HepG2 (cell line): ENCODE results near the gene LYST. TPM values are rescaled to one million over a fixed set of nuclear protein-coding genes. Genes with fewer than 3 reads are reported as not detected.

Experiments
- ATAC-seq: fragments of 200-7000 bp; cut with Tn5 transposase; 3 replicates; pipeline ENCODE4 v1.9.1; 2020; ENCODE audit warnings: mild to moderate bottlenecking, moderate library complexity
- BruUV-seq: library from RNA; stranded (reverse); fragments of 400-500 nt; replicated peaks from 2 replicates; lab custom pipeline; 2021; lab: Mats Ljungman, UMichigan
- CTCF ChIA-PET: fragments of 300-600 bp; formaldehyde crosslinking; extraction: SDS; loops from one replicate; lab custom pipeline; 2021; ENCODE audit warnings: low total read pairs, inconsistent platforms, low intra/inter-chr PET ratio; lab: Yijun Ruan, JAX
- POLR2A ChIA-PET: fragments of 350-600 bp; sonication (Branson Sonifier 250); formaldehyde crosslinking; loops from one replicate; lab custom pipeline; 2020; ENCODE audit warnings: antibody characterized with exemption, inconsistent platforms; lab: Yijun Ruan, JAX
- DNase-seq: peaks from one replicate; pipeline ENCODE4 v3.0.0-alpha.2; 2015; ENCODE audit warnings: low spot score
- FAIRE-seq: peaks from 3 replicates; lab custom pipeline; 2011; peaks lifted over from hg19 to GRCh38; lab: Jason Lieb, UNC
- H2AFZ ChIP-seq: one replicate; pipeline ENCODE4 v1.6.1; 2011; ENCODE audit warnings: low read length, inconsistent platforms
- H3K27ac ChIP-seq: fragments of 300-600 bp; 3 replicates; pipeline ENCODE4 v1.8.0; 2011; ENCODE audit warnings: mixed run types, mild to moderate bottlenecking, mixed read lengths, low read length, inconsistent platforms; ENCODE audit not compliant: insufficient read depth; ENCODE audit errors: extremely low read length
- H3K27me3 ChIP-seq, 2 experiments: fragments of 200-600 bp in 1 of 2; 2 replicates in 1 of 2; 3 replicates in 1 of 2; pipeline versions ENCODE4 v1.6.0 to v1.8.0; 2011; ENCODE audit warnings: low read length in 2 of 2, mild to moderate bottlenecking in 2 of 2, moderate library complexity in 2 of 2, inconsistent platforms in 1 of 2; ENCODE audit not compliant: insufficient read depth in 2 of 2, control insufficient read depth in 1 of 2
- H3K36me3 ChIP-seq, 2 experiments: fragments of 200-600 bp in 1 of 2; replicated peaks in 1 of 2; 2 replicates in 1 of 2; 3 replicates in 1 of 2; pipeline versions ENCODE4 v1.5.1 to v1.8.0; 2011; ENCODE audit warnings: low read length in 2 of 2, inconsistent platforms in 1 of 2; ENCODE audit not compliant: insufficient read depth in 2 of 2, control insufficient read depth in 1 of 2
- H3K4me1 ChIP-seq: 2 replicates; pipeline ENCODE4 v1.5.1; 2012; ENCODE audit warnings: low read length, inconsistent platforms; ENCODE audit not compliant: insufficient read depth
- H3K4me2 ChIP-seq: 2 replicates; pipeline ENCODE4 v1.6.0; 2011; ENCODE audit warnings: low read depth, low read length, inconsistent platforms
- H3K4me3 ChIP-seq, 3 experiments: fragments of 200-600 bp in 1 of 3; sonication (generic), shearing (Covaris generic) in 1 of 3; replicated peaks in 1 of 3; 2 replicates each; pipeline ENCODE4 v1.5.1; 2011 to 2016; ENCODE audit warnings: low read length in 3 of 3, inconsistent platforms in 2 of 3, low read depth in 2 of 3, mild to moderate bottlenecking in 2 of 3, control low read depth in 1 of 3, mixed read lengths in 1 of 3; ENCODE audit not compliant: insufficient read depth in 1 of 3
- H3K79me2 ChIP-seq: one replicate; pipeline ENCODE4 v1.6.1; 2011; ENCODE audit warnings: low read length, inconsistent platforms; ENCODE audit not compliant: insufficient read depth
- H3K9ac ChIP-seq: 2 replicates; pipeline ENCODE4 v1.6.0; 2011; ENCODE audit warnings: mild to moderate bottlenecking, low read depth, low read length, inconsistent platforms; ENCODE audit not compliant: insufficient read depth
- H3K9me3 ChIP-seq: 2 replicates; pipeline ENCODE4 v1.5.1; 2012; ENCODE audit warnings: mild to moderate bottlenecking, low read length
- H4K20me1 ChIP-seq: 2 replicates; pipeline ENCODE4 v1.6.0; 2011; ENCODE audit warnings: inconsistent platforms, mild to moderate bottlenecking, low read length, moderate library complexity; ENCODE audit not compliant: insufficient read depth
- BHLHE40 ChIP-seq: IDR thresholded peaks from 2 replicates; pipeline ENCODE4 v1.6.1; 2011; ENCODE audit warnings: low read length, improper control_type of control experiment
- CCAR2 ChIP-seq: fragments of 200-400 bp; formaldehyde crosslinking; optimal IDR thresholded peaks from 2 replicates; pipeline ENCODE3; 2018; ENCODE audit warnings: low read depth, mild to moderate bottlenecking, low read length, moderate library complexity
- CEBPB ChIP-seq: IDR thresholded peaks from 2 replicates; pipeline ENCODE4 v1.6.1; 2011; ENCODE audit warnings: low read depth, low read length, improper control_type of control experiment, borderline replicate concordance
- MAFF ChIP-seq: IDR thresholded peaks from 2 replicates; pipeline ENCODE4 v1.6.1; 2011; ENCODE audit warnings: low read depth, low read length, improper control_type of control experiment
- MAFK ChIP-seq, 2 experiments: IDR thresholded peaks in 1 of 2; conservative IDR thresholded peaks in 1 of 2; 2 replicates each; pipeline ENCODE4 v1.6.1; 2011; ENCODE audit warnings: improper control_type of control experiment in 2 of 2, low read length in 2 of 2
- MTA1 ChIP-seq: sonication (generic); formaldehyde crosslinking; IDR thresholded peaks from 2 replicates; pipeline ENCODE4 v1.4.0; 2020; ENCODE audit warnings: missing genetic modification reagents, mild to moderate bottlenecking, borderline replicate concordance
- POLR2AphosphoS5 ChIP-seq: IDR thresholded peaks from 2 replicates; pipeline ENCODE4 v1.6.1; 2012; ENCODE audit warnings: low read depth, low read length
- SRY ChIP-seq: sonication (generic); formaldehyde crosslinking; IDR thresholded peaks from 2 replicates; pipeline ENCODE4 v1.8.0; 2022; ENCODE audit warnings: mild to moderate bottlenecking, missing genetic modification reagents
- TCF7L2 ChIP-seq: IDR thresholded peaks from 2 replicates; pipeline ENCODE4 v1.6.1; 2011; ENCODE audit warnings: mild to moderate bottlenecking, low read depth, low read length, moderate library complexity
- ZBTB1 ChIP-seq: sonication (generic); formaldehyde crosslinking; IDR thresholded peaks from 2 replicates; pipeline ENCODE4 v1.4.0; 2020; ENCODE audit warnings: missing genetic modification reagents, borderline replicate concordance
- ZMYM3 ChIP-seq: sonication (generic); formaldehyde crosslinking; IDR thresholded peaks from 2 replicates; pipeline ENCODE4 v1.5.1; 2020; ENCODE audit warnings: mild to moderate bottlenecking, missing genetic modification reagents
- ZMYM4 ChIP-seq: sonication (generic); formaldehyde crosslinking; IDR thresholded peaks from 2 replicates; pipeline ENCODE4 v1.8.1; 2023; ENCODE audit warnings: mild to moderate bottlenecking, missing genetic modification reagents
- ZNF10 ChIP-seq: sonication (generic); formaldehyde crosslinking; IDR thresholded peaks from 2 replicates; pipeline ENCODE4 v1.4.0; 2020; ENCODE audit warnings: mild to moderate bottlenecking, low read depth, missing genetic modification reagents, borderline replicate concordance
- ZSCAN22 ChIP-seq: sonication (generic); formaldehyde crosslinking; IDR thresholded peaks from 2 replicates; pipeline ENCODE4 v1.4.0; 2020; ENCODE audit warnings: mild to moderate bottlenecking, missing genetic modification reagents
- WGBS: methylation state at CpG from one replicate; pipeline ENCODE4 v1.1.6; 2017; ENCODE audit warnings: low lambda C conversion rate; 5-methylcytosine and 5-hydroxymethylcytosine counted together
- in situ Hi-C: cut with HindIII; loops from 2 replicates; pipeline ENCODE4 v1.10.0; 2017; ENCODE audit warnings: low pct_unique_long_range_greater_than_20kb; ENCODE audit not compliant: extremely low pct_ligation_motif_present
- intact Hi-C: fragments of 100-400 bp; cut with micrococcal nuclease; formaldehyde crosslinking; loops from one replicate; pipeline ENCODE4 v1.10.0; 2022; ENCODE audit not compliant: unreplicated experiment
- polyA plus RNA-seq, 8 experiments: library from polyadenylated mRNA; depleted of rRNA in 3 of 8; stranded (reverse) in 7 of 8; unstranded in 1 of 8; fragments of >200 nt; fragmentation: Illumina TruSeq in 4 of 8; extraction: Trizol in 4 of 8; gene quantifications; 2 replicates each; pipeline versions ENCODE4 v1.2.1 to v1.2.3, GENCODE V29; 2011 to 2016; ENCODE audit warnings: low read depth in 4 of 8, missing spikeins in 1 of 8, mixed read lengths in 1 of 8; ENCODE audit not compliant: insufficient read depth in 1 of 8
- total RNA-seq, 5 experiments: library from RNA; depleted of rRNA; stranded (reverse); fragments of >200 nt; fragmentation: Illumina TruSeq; extraction: Trizol; gene quantifications; 2 replicates each; pipeline ENCODE4 v1.2.3, GENCODE V29; 2016; ENCODE audit warnings: low read depth in 1 of 5
- TF ChIP-seq, protein P1 (sequence below): sonication (generic); formaldehyde crosslinking; conservative IDR thresholded peaks from 2 replicates; pipeline ENCODE4 v1.4.0; 2020; ENCODE audit warnings: missing genetic modification reagents

The LYST gene
- total and polyA plus RNA-seq, 2 of the 13 experiments (the other 11 are each of a cell fraction or from before 2014, with no cell fraction given), result 0.91 to 2.5 TPM

DNA sequence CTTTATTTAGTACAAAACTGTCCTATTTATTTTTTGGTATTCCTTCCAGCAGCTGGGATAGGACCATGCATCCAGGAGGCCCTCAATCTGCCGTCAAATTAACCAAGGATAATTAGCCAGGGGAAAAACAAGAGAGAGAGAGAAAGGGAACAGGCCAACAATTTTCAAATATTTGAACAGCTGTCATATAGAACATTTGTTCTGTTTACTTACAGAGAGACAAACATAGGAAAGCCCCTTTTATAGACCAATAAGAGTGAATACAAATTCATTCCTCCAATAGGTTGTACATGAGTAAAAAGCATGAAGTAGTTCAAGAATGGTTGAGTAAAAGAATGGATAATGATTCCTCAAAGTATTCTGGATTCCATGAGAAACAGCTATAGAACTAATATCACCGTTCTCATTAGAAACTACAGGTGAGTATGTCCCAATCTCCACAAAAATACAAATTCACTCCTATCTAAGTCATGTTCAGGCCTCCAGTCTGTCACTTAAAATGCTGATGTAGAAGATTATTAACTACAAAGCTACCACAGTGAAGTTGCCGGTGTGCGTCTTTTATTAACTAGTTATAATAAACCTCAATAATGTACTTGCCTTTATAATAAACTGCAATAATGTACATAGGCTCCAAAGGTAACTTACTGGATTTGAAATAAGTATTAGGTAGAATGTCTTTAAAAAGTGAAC is 152.4 kb downstream of the LYST start (continued):
- TF ChIP-seq MAFK (conservative IDR thresholded peaks at IDR 0.05 in 1 of 2, IDR thresholded peaks at IDR 0.05 in 1 of 2; ENCODE audit: low read length in 2 of 2) (peak; percentile 47 to 57; a peak in 3 of 4 replicates), TCF7L2 (no peak), ZSCAN22 (no peak), MTA1 (CRISPR knock-in tag) (no peak), BHLHE40 (no peak), CCAR2 (no peak), ZMYM3 (CRISPR knock-in tag) (no peak), SRY (CRISPR knock-in tag) (no peak), ZMYM4 (CRISPR knock-in tag) (no peak), ZNF10 (CRISPR knock-in tag) (no peak), MAFF (peak; percentile 49; the same call in 1 of the 2 replicates), ZBTB1 (no peak), POLR2AphosphoS5 (no peak)

- no peak for DNase-seq
- ATAC-seq, result no peak
- Histone ChIP-seq H3K9me3 (no peaks in the 10 kb centered on the region), H3K9ac (no peak overlapping the region), H3K27me3 (no peaks in the 10 kb centered on the region), H3K79me2 (no peaks in the 10 kb centered on the region), H3K36me3 (no peaks in the 10 kb centered on the region), H3K4me3 (no peak overlapping the region), H3K4me2 (no peak overlapping the region), H3K27ac (no peak overlapping the region), H2AFZ (no peak overlapping the region), H3K4me1 (no peaks in the 10 kb centered on the region), H4K20me1 (no peaks in the 10 kb centered on the region)
- no TSS peak for BruUV-seq
- WGBS, result 93% methylated on average over 1 of the region's 1 CpG
- POLR2A ChIA-PET, result no interaction called here
- intact Hi-C loops, result no loop called here
- TF ChIP-seq, protein P1, sequence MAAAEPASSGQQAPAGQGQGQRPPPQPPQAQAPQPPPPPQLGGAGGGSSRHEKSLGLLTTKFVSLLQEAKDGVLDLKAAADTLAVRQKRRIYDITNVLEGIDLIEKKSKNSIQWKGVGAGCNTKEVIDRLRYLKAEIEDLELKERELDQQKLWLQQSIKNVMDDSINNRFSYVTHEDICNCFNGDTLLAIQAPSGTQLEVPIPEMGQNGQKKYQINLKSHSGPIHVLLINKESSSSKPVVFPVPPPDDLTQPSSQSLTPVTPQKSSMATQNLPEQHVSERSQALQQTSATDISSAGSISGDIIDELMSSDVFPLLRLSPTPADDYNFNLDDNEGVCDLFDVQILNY (CRISPR knock-in tag), result no peak
- TF ChIP-seq CEBPB, result 0 out of 2 replicates have a peak, but pooled peaks have one; percentile 42
- in situ Hi-C loops, result no loop called here
- FAIRE-seq, result no peak
- CTCF ChIA-PET, result no interaction called here
These were observed 153.9 kb downstream of the LYST start for GRCh38 chr1:235712812-235713211.
